Measurements from ENCODE around the gene PIKFYVE.

The PIKFYVE gene

GRCh38 chr2:208358758-208359631 is 92.9 kb downstream of the PIKFYVE start:
- TF ChIP-seq FOXM1 (IDR thresholded peaks at IDR 0.05; ENCODE audit: borderline replicate concordance, low read depth) (no peak), YY1 (IDR thresholded peaks at IDR 0.05; ENCODE audit: low read depth) (no peak), EP300 (IDR thresholded peaks at IDR 0.05; ENCODE audit: borderline replicate concordance) (no peak), TCF12 (IDR thresholded peaks at IDR 0.05; ENCODE audit: low read depth) (no peak), CEBPB (IDR thresholded peaks at IDR 0.05) (no peak), MAX (IDR thresholded peaks at IDR 0.05) (no peak), ZBTB7A (IDR thresholded peaks at IDR 0.05; ENCODE audit: low read depth) (no peak), REST (IDR thresholded peaks at IDR 0.05; ENCODE audit: low read depth) (no peak), TEAD4 (IDR thresholded peaks at IDR 0.05) (no peak), RAD21 (IDR thresholded peaks at IDR 0.05; ENCODE audit: low read depth) (no peak), CREB1 (IDR thresholded peaks at IDR 0.05; ENCODE audit: low read depth) (no peak), NFIC (IDR thresholded peaks at IDR 0.05) (no peak), EGR1 (IDR thresholded peaks at IDR 0.05) (no peak), TAF1 (IDR thresholded peaks at IDR 0.05; ENCODE audit: low read depth) (no peak)
- TF ChIP-seq, protein P1, sequence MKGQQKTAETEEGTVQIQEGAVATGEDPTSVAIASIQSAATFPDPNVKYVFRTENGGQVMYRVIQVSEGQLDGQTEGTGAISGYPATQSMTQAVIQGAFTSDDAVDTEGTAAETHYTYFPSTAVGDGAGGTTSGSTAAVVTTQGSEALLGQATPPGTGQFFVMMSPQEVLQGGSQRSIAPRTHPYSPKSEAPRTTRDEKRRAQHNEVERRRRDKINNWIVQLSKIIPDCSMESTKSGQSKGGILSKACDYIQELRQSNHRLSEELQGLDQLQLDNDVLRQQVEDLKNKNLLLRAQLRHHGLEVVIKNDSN (IDR thresholded peaks at IDR 0.05), result no peak

DNA sequence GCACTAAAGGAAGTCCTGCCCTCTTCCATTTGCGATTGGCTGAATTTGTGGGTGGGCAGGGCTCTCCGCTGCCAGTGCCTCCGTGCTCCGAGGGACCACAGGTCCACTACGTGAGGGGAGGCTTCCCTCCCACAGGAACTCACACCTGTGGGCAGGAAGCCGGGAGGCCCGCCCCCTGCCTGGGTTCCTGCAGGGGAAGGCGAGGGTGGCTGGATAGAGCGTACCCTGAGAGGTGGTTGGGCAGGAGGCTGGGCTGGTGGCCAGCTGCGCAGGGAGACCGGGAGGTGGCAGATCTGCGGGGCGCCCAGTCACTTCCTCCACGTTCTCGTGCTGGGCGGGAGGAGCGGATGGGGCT is 93.6 kb downstream of the PIKFYVE start:
- TF ChIP-seq ZBTB7A (IDR thresholded peaks at IDR 0.05; ENCODE audit: low read depth) (no peak), YY1 (IDR thresholded peaks at IDR 0.05; ENCODE audit: low read depth) (no peak), EP300 (IDR thresholded peaks at IDR 0.05; ENCODE audit: borderline replicate concordance) (no peak), MAX (IDR thresholded peaks at IDR 0.05) (no peak), REST (IDR thresholded peaks at IDR 0.05; ENCODE audit: low read depth) (no peak), EGR1 (IDR thresholded peaks at IDR 0.05) (no peak), FOXM1 (IDR thresholded peaks at IDR 0.05; ENCODE audit: borderline replicate concordance, low read depth) (no peak), CEBPB (IDR thresholded peaks at IDR 0.05) (no peak), CREB1 (IDR thresholded peaks at IDR 0.05; ENCODE audit: low read depth) (no peak), TAF1 (IDR thresholded peaks at IDR 0.05; ENCODE audit: low read depth) (no peak), RAD21 (IDR thresholded peaks at IDR 0.05; ENCODE audit: low read depth) (no peak), TEAD4 (IDR thresholded peaks at IDR 0.05) (no peak), NFIC (IDR thresholded peaks at IDR 0.05) (no peak), TCF12 (IDR thresholded peaks at IDR 0.05; ENCODE audit: low read depth) (no peak)
- TF ChIP-seq, protein P1 (IDR thresholded peaks at IDR 0.05), result no peak

GRCh38 chr2:208360259-208361076 is 94.4 kb downstream of the PIKFYVE start:
- TF ChIP-seq YY1 (IDR thresholded peaks at IDR 0.05; ENCODE audit: low read depth) (no peak), CEBPB (IDR thresholded peaks at IDR 0.05) (no peak), TAF1 (IDR thresholded peaks at IDR 0.05; ENCODE audit: low read depth) (no peak), ZBTB7A (IDR thresholded peaks at IDR 0.05; ENCODE audit: low read depth) (no peak), CREB1 (IDR thresholded peaks at IDR 0.05; ENCODE audit: low read depth) (no peak), NFIC (IDR thresholded peaks at IDR 0.05) (no peak), EGR1 (IDR thresholded peaks at IDR 0.05) (no peak), MAX (IDR thresholded peaks at IDR 0.05) (no peak), EP300 (IDR thresholded peaks at IDR 0.05; ENCODE audit: borderline replicate concordance) (no peak), FOXM1 (IDR thresholded peaks at IDR 0.05; ENCODE audit: borderline replicate concordance, low read depth) (no peak), TCF12 (IDR thresholded peaks at IDR 0.05; ENCODE audit: low read depth) (no peak), RAD21 (IDR thresholded peaks at IDR 0.05; ENCODE audit: low read depth) (no peak), TEAD4 (IDR thresholded peaks at IDR 0.05) (no peak), REST (IDR thresholded peaks at IDR 0.05; ENCODE audit: low read depth) (no peak)
- TF ChIP-seq, protein P1 (IDR thresholded peaks at IDR 0.05), result no peak

Measured in Ishikawa (cell line).